Measurements from ENCODE around the gene UPK2. TPM values are rescaled to one million over a fixed set of nuclear protein-coding genes. Genes with fewer than 3 reads are reported as not detected.

UPK2 gene
- polyA plus RNA-seq (ENCODE audit: insufficient read depth in 1 of 5, insufficient read length in 5 of 5, low replicate concordance in 1 of 5) = 1 to 10 TPM; 1.9 to 3.8 (median 3.4) TPM
- long read RNA-seq, donor 1, partial matches to known transcripts = 6 of 6 reads
- long read RNA-seq, donor 1, other reads (novel, unspliced or antisense) = 0 of 6 reads
- long read RNA-seq, donor 2, partial matches to known transcripts = 0 of 1 reads
- long read RNA-seq, donor 2, other reads (novel, unspliced or antisense) = 0 of 1 reads
- long read RNA-seq, donor 3, partial matches to known transcripts = 0 of 2 reads
- long read RNA-seq, donor 3, other reads (novel, unspliced or antisense) = 0 of 2 reads
- long read RNA-seq, donor 4, partial matches to known transcripts = 0 of 2 reads
- long read RNA-seq, donor 4, other reads (novel, unspliced or antisense) = 0 of 2 reads
- long read RNA-seq, donor 5, partial matches to known transcripts = 10 of 10 reads
- long read RNA-seq, donor 5, other reads (novel, unspliced or antisense) = 0 of 10 reads
- long read RNA-seq, donor 6, partial matches to known transcripts = 0 of 2 reads
- long read RNA-seq, donor 6, other reads (novel, unspliced or antisense) = 0 of 2 reads
- long read RNA-seq, donor 7 = 0 reads
- long read RNA-seq, donor 8, partial matches to known transcripts = 0 of 1 reads
- long read RNA-seq, donor 8, other reads (novel, unspliced or antisense) = 0 of 1 reads

DNA sequence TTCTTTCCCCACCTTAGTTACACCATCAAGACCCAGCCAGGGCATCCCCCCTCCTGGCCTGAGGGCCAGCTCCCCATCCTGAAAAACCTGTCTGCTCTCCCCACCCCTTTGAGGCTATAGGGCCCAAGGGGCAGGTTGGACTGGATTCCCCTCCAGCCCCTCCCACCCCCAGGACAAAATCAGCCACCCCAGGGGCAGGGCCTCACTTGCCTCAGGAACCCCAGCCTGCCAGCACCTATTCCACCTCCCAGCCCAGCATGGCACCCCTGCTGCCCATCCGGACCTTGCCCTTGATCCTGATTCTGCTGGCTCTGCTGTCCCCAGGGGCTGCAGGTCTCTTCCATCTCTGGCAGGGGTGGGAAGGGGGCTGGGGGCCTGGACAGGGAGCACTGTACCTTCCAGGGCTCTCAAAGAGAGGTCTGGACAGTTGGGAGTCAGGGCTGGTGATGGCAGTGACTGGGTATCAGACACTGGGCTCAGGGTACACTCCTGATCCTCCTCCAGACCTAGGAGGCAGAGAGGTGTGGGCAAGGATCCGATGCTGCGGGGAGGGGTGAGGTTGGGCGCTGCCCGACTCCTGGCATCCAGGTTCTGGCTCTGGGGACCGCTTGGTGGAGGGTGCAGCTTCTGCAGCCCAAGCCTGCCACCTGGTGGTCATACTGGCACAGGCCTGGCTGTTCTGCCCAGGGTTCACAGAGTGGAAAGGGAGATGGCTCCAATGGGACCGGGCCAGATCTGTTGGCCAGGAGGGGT, at the start of gene UPK2:
Gene UPK2, plus strand, starts transcription at position 205 of the 753 bp plus-strand sequence. Its CDS starts 53 bp downstream, at position 258.
- DNase-seq = peak; percentile 68 to 80

DNA sequence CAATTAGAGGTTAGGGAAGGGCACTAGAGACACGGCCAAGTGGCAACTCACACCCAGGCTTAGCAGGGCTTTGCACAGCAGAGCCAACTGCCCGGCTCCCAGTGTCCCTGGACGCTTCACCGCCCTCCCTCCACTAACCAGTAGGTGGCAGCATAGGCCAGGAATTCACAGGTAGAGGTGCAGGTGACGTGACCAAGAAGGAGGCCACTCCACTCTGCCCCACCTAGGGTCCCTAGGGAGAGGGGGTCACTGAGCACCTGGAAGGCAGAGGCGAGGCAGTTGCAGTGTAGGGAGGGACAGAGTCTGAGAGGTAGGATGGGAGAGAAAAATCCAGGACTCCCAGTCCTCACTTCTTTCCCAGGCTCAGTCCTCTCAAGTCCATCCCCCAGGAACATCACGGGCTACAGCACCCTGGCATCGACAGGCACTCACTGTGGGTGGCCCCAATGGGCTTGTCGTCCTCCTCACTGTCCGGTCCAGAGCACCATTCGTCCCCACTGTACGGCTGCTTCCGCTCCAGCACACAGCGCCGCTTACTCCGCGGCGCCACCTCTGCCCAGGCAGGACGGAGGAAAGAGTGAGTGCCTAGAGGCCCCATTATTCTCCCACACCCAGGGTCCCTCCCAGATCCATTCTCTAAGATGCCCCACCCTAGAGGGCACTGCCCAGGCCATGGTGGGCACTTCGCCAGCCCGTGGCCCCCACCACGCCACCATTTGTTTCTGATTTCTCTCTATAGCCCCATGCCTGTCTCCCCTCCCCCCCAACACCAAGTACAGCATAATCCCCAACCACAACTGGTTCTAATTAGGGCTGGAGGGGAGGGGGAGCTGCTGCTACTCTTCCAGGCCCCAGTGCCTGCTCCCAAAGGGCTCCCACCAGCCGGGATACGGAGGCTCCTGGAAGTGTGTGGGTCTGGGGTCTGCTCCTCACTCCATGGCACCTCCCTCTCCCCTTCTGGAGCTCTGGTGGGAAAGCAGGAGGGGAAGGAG, 48.8 kb upstream of the UPK2 start:
- peak; percentile 65 to 78 for DNase-seq

DNA sequence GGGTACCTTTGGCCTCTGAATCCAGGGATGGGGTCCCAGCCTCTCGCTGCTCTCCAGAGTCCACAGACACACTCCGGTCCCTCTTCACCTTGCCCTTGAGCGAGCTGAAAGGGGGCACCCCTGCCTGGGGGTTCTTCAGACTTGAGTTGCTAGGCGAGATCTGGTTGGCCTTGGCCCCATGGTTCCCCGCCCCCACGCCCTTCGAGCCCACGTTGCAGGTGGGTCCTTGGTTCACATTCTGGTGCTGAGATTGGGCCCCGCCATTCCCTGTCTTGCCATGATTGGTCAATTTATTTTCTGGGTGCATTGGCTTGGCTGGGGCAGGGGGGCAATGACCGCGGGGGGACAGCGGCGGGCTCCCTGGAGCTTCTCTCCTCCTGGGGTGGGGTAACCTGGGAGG, 47.8 kb upstream of the UPK2 start:
- DNase-seq = no peak

DNA sequence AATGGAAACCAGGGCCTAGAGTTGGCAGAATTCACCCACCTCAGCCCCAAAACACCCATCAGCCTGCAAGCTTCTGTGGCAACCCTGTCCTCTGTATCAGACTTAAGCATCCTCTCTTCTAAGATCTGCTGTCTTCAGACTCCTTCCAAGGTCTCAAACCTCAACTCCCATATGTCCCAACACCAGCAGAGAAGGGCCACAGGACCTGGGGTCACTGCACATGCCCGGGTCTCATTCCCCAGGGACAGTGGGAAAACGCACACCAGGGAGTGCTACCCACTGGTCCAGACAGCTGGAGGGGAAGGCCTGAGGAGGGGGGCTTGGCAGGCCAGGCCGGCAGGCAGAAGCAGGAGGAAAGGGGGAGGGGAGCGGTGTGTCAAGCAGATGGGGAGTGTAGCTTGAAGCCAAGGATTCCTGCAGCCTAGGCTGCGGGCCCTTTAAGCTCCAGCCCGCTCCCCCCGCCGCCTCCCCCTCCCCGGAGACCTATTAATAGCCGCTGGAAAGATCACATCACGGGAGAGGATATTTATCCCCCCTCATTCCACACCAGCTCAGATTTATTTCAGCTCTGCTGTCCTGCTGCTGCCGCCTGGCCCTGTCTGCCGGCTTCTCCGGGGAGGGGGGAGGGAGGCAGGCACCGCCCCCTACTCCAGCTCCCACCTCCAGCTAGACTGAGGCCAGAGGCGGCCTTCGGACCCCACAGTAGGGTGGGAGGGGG, 47.0 kb upstream of the UPK2 start:
- DNase-seq = peak; percentile 92 to 94

DNA sequence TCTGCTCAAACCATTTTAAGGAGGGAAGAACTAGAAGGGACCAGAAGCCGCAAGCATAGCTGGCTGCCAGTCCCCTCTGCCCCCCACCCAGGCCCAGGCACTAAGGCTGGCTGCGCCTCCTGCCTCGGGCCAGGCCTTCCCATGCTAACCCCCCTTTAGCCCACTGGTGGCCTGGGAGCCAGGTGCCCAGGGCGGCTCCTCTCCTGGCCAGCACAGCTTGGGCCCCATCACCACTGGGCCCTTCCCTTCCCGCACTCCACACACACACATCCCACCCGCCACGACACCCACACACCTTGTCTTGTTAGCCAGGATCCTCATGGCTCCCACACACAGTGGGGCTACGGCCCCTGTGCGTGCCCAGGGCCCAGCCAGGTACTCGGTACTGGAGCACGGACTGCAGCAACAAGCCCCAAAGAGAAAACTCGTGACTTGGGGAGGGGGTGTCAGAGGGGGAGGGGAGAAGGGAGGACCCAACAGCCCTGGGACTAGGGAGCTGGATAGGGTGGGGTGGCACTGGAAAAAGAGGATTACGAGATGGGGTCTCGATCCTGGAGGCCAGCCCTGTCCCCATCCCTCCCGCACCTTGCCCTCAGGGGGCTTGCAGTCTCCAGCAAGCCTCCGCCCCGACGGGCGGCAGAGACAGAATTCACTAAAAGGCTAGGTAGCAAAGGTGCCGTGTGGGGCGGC, 46.3 kb upstream of the UPK2 start:
- DNase-seq = no peak

DNA sequence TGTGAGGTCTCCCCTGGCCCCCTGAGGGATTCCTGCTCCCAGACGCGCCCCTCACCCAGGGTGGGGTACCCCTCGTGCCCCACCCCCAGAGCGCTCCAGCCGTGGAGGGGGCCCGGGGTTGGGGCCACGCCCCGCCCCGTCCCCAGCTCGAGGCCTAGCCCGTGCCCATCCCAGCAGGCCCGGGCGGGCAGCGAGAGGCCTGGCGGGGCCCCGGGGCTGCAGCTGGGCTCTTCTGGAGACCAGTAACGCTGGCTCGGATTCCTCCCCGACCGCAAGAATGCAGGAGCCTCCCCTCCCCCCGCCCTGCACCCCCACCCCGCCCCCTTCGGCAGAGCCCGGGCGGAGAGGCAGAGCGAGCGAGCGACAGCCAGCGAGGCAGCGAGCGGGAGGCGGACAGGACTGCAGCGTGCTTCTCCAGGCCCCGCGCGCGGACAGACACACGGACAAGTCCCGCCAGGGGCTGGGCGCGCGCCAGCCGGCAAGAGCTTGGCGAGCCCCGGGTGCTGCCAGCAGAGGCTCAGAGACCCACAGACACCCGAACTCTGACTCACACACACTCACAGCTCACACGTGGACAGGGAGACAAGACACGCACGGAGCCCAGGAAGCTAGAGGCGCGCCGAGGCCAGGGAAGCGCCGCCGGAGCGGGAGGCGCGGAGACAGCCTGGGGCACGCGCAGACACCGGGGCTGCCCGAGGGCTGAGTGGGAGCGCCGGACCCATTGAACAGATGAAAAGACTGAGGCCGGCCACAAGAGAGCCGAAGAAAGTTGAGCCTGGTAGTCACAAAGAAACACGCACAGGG, 45.6 kb upstream of the UPK2 start:
- peak; percentile 77 to 82 for DNase-seq

DNA sequence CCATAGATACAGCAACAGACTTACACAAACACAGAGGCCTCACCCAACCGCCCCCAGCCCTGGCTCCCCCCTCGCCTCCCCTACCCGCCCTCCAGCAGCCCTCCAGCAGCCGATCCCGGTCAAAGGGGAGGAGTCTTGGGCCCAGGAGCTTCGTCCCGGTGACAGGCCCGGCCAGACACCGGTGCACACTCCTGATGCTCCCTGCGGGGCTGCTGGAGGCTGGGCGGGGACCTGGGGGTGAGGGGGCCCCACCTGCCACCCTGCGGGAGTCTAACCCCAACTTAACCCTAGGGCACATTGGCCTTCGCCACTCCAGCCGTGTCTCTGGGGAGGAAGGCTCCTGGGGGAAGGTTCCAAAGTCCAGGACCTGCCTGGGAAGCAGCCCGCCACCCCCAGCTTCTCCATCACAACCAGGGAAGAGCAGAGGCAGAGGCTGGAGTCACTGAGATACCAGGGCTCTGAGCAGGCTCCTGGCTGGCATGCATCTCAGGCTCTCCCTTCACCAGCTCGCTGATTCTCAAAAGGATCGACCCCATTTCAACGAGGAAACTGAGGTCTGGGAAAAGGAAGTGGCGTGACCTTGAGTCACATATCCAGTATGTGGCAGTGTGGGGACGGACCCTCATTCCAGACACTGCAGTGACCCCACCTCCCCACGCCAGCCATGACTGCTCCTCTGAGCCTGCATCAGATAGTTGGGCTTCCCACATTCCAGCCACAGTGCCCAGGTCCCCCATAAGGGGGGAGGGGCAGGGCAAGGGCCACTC, 44.8 kb upstream of the UPK2 start:
- no peak for DNase-seq

DNA sequence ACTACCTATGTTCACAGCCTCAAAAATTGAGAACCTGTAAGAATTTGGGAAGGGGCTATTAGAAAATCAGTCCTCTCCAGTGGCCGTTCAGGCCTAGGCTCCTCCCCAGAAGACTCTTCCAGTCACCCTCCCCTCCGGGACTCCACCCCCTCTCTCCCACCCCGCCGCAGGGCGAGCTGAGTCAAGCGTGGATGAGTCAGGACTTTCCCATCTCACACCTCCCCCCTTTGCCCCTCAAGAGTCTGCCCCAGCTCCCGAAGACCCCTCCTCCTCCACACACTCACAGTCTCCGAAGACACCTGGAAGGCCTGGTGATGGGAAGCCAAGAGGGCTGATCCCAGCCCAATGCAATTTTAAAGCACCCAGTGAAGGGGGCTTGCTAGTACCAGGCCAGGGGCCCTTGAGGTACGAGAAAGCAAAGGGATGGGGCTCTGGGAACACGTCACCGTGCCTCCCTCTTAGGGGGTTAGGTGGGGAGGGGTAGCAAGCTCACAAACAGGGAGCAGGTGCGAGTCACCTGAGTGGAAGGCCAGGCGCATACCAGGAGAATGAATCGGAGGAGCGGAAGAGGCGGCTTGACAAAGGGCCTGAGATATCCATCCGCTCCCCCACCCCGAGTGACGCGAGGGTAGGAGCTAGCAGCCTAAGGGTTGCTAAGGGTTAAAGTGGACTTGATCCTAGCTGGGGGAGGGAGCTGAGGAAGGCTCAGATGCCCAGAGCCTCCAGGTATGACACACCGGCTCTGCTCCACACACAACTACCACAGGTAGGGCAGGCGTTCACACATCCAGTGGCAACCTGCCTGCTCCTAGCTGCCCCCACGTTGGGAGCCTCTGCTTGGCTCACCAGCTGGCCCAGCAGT, 44.0 kb upstream of the UPK2 start:
- DNase-seq = no peak

DNA sequence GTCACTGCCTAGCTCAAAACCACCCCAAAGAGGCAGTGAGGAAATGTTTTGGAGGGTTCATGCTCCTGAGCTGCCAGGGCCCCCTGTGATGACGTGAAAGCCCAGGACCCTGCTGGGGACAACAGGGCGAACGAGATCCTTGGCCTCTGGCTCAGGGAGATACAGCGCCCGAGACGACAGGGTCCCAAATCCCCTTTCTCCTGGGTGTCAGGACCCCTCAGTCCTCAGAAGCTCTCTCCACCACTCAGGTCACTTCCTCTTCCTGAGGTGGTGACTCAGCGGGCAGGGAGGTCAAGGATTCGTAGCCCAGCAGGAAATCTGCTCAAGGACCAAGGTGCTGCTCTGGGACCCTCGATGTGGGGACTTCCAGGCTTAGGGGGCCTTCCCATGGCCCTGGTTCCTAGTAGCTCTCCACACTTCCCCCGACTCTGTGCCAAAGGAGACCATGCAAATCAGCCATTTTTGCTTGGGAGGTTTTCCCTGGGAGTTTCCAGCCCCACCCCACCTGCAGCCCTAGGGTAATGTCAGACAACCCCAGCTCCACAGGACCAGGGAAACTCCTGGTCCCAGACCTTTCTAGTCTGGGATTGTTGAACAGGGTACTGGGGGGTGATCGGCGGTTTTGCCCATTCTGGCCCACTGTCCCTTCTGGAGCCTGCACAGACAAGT, 43.2 kb upstream of the UPK2 start:
- DNase-seq = no peak

DNA sequence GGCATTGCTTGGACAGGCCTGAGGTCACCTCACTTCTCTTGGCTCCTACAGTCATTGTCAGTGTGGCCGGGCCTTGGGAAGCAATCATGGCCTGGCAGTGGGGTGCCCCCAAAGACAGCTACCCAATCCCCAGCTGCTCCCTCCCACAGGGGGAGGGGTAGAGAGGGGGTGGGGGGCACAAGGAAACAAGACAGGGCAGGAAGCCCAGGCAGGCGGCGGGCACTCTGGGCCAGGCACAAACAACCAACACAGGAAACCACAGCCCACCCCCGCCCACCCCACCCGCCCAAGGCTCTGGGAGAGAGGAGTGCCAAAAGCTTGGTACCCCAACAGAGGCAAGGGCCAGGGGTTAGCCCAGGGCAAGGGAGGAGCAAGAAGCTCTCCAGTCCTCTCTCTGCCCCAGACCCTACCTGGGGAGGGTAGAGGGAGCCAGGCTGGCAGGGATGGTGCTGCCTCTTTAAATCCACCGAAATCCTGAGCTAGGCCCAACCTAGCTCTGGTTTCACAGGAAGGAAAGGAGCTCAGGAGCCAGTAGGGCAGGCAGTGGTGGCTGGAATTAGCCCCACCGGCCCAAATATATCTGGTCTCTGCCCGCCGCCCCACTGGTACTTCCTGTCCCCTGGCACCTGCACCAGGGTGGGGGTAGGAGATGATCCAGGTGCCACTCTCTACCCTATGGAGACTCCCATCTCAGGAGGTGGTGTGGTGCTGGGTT, 42.5 kb upstream of the UPK2 start:
- no peak for DNase-seq

DNA sequence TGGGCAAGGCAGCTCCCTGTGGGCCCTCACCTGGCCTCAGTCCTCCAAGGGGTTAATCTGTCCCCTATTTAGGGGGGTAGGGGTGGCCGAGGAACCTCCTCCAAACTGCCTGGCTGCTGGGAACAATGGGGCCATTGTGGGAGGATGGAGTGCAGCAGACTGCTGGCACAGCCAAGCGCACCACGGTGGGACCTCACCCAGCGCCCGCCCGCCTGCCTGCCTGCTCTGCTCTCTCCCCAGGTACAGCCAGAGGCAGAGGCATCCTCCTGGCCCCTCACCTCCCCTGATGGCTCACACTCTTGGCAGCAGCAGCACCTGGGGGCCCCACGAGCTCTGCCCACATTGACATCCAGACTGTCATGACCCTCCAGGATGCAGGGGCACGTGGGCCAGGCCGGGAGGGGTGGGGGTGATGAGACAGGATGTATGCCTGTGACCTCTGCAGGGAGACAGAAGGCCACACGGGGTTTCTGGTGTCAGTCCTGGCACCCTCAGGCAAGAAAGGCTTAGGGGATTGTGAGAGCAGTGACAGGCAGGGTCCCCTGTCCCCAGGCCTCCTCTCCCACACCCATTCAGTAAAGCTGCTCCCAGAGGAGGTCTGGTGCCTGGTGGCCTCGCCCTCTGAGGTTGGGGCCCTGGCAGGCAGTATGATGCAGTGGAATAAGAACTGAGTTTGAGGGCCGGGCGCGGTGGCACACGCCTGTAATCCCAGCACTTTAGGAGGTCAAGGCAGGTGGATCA, 41.8 kb upstream of the UPK2 start:
- DNase-seq = no peak

DNA sequence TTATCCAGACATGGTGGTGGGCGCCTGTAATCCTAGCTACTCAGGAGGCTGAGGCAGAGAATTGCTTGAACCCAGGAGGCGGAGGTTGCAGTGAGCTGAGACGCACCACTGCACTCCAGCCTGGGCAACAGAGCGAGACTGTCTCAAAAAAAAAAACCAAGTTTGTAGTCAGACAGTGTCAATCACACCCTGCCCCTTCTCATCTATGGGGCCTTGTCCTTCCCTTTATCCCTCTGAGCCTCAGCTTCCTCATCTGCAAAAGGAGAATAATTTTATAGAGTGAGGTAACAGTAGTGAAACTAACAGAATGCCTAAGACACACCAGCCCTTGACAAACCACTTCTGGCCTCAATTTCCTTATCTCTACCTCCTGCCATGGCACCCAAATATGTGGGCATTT, 41.1 kb upstream of the UPK2 start:
- DNase-seq = no peak

DNA sequence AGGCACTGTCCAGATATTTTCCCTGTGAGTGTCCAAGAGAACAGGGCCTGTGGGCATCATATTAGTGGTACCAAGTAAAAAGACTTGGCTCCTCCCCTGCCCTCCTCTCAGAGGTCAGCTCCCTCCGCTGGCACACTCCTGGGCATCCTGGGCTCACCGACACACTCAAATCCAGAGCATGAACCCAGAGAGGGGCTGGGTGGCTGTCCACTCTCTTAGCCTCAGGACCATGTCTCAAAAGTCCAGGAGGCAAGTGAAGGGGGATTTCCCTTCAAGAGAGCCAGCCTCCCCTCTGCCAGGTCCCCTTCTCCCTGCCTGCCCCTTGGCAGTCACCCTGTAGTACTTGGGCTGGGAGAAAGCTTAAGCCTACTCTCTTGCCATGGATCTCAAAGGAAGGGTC, 40.7 kb upstream of the UPK2 start:
- no peak for DNase-seq

DNA sequence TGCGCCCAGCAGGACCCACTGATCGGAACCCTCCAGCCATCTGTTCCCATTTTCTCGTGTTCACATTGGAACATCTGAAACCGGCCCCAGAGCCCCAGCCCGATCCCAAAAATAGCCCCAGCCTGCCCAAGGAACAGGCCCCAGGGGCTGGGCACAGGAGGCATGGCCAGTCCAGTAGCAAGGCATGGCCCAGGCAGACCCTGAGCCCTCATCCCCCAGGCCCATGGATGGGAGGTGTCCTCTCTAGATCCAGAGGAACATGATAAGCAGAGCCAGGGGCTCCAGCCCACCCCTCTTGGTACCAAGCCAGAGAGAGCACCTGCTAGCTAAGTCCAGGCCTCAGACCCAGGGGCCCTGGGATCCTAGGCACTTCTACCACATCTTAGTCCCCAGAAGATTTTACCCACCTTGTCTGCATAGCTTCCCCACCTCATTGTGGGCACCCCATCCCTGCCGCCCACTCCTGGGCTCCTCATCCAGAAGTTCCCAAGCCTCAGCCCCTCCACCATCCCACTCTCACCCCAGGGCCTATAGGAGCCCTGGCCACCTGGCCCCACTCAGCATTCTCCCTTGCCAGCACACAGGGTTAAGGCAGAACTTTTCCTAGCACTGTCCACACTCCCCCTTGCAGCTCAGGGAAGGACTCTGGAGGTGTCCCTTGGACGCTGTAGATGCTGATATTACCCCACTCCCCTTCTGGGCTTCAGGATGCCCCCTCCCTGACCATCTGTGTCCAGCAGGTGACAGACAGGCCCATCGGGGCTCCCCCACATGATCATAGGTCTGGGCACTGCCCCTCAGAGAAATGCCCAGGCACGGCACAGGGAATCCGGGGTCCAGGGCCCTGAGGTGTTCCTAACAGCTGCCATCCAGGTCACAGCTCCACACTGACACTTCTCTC, 39.9 kb upstream of the UPK2 start:
- DNase-seq = no peak
